ENCODE results near the gene PCNX2. TPM values are rescaled to one million over a fixed set of nuclear protein-coding genes. Genes with fewer than 3 reads are reported as not detected.

Gene PCNX2
- total RNA-seq, result 1 to 10 TPM in 8 of 10 donors, under 1 TPM in 2; 0.77 to 3.1 (median 1.6) TPM
- polyA plus RNA-seq, result under 1 TPM; 0.29 to 0.37 TPM
- long read RNA-seq, donor 1, result 0 reads
- long read RNA-seq, donor 2, partial matches to known transcripts, result 1 of 2 reads
- long read RNA-seq, donor 2, other reads (novel, unspliced or antisense), result 1 of 2 reads
- long read RNA-seq, donor 3, partial matches to known transcripts, result 0 of 1 reads
- long read RNA-seq, donor 3, other reads (novel, unspliced or antisense), result 1 of 1 reads

GRCh38 chr1:233295237-233295974, at the start of gene PCNX2:
TSS of gene PCNX2 (minus strand) at chr1:233295725. CDS start at chr1:233295478, 247 bp downstream.
- DNase-seq, result peak; percentile 16 to 28

GRCh38 chr1:233343262-233343661, 47.7 kb upstream of the PCNX2 start:
- intact Hi-C loops (cut with DNase I), result no loop called here
- no peak overlapping the region for H3K4me3 ChIP-seq
- no peak for TF ChIP-seq CTCF (IDR thresholded peaks at IDR 0.05)
- no peaks in the 10 kb centered on the region for H3K4me1 ChIP-seq
- DNase-seq (no peak), ATAC-seq (no peak)
- no peaks in the 10 kb centered on the region for H3K9me3 ChIP-seq
- H3K27me3 ChIP-seq, result peaks cover 0 to 42% (median 5%) of the 10 kb centered on the region in 7 donors
- 82 to 86% methylated on average over 1 of the region's 1 CpG for WGBS, 2 donors
- H3K36me3 ChIP-seq, result no peaks in the 10 kb centered on the region
- no peak overlapping the region for H3K27ac ChIP-seq

More at GRCh38 chr1:233295237-233295974, at the start of gene PCNX2:
- WGBS, 2 donors, result 1% methylated on average over 54 of the region's 54 CpGs
- intact Hi-C loops (cut with DNase I), result no loop called here
- Histone ChIP-seq H3K27me3 (peaks cover 0 to 52% (median 31%) of the 10 kb centered on the region in 7 donors), H3K27ac (peak within 1 kb of the TSS in 1 of 10 donors; percentile 65), H3K9me3 (no peaks in the 10 kb centered on the region), H3K36me3 (no peaks in the 10 kb centered on the region), H3K4me3 (peak within 1 kb of the TSS; percentile 30 to 67 (median 58)), H3K4me1 (peaks cover 0 to 14% (median 5%) of the 10 kb centered on the region in 9 donors)
- peak in 6 of 8 donors; percentile 37 to 79 (median 58) for ATAC-seq
- no peak for TF ChIP-seq CTCF (IDR thresholded peaks at IDR 0.05)

- DNase-seq (no peak), ATAC-seq (no peak)
- Histone ChIP-seq H3K4me1 (no peaks in the 10 kb centered on the region), H3K36me3 (no peaks in the 10 kb centered on the region), H3K27me3 (peaks cover 0 to 41% (median 12%) of the 10 kb centered on the region in 7 donors), H3K27ac (no peak overlapping the region), H3K9me3 (no peaks in the 10 kb centered on the region), H3K4me3 (no peak overlapping the region)
- intact Hi-C loops (cut with DNase I), result no loop called here
- TF ChIP-seq CTCF (IDR thresholded peaks at IDR 0.05), result no peak
These were observed 46.6 kb upstream of the PCNX2 start for GRCh38 chr1:233342086-233342485.

GRCh38 chr1:233340966-233341516, 45.5 kb upstream of the PCNX2 start:
- H3K9me3 ChIP-seq, result no peaks in the 10 kb centered on the region
- no peak for DNase-seq
- no peak for ATAC-seq
- no peak overlapping the region for H3K4me3 ChIP-seq
- 61 to 72% methylated on average over 4 of the region's 4 CpGs for WGBS, 2 donors
- TF ChIP-seq CTCF (IDR thresholded peaks at IDR 0.05), result no peak
- H3K27me3 ChIP-seq, result peaks cover 0 to 45% (median 18%) of the 10 kb centered on the region in 7 donors
- no peak overlapping the region for H3K27ac ChIP-seq
- H3K36me3 ChIP-seq, result no peaks in the 10 kb centered on the region
- intact Hi-C loops (cut with DNase I), result no loop called here
- no peaks in the 10 kb centered on the region for H3K4me1 ChIP-seq
